Measurements from ENCODE around the gene SACM1L. TPM values are rescaled to one million over a fixed set of nuclear protein-coding genes. Genes with fewer than 3 reads are reported as not detected.

SACM1L gene
- total and polyA plus RNA-seq, 2 of the 8 experiments (the other 6 are each of a cell fraction or from before 2014, with no cell fraction given), result 20.1 to 61.0 TPM

DNA sequence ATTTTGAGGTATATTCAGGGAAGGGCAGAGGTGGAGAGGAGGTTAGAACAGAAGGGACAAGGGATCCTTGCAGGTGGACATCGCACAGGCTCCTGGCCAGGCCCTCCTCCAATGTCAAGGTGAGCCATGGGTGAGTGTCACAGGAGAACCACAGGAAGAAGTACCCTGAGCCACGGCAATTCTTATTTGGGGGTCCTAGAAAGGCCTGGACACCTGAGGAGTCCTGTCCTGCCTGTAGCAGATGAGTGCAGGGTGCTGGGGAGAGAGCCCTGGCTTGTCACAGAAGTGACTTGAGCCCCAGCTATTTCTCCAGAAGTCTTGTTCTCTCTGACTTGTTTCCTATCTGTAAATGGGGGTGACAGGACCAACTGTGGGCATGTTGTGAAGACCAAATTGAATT lies 102.8 kb downstream of the SACM1L start (continued):
- TF ChIP-seq, protein P1, sequence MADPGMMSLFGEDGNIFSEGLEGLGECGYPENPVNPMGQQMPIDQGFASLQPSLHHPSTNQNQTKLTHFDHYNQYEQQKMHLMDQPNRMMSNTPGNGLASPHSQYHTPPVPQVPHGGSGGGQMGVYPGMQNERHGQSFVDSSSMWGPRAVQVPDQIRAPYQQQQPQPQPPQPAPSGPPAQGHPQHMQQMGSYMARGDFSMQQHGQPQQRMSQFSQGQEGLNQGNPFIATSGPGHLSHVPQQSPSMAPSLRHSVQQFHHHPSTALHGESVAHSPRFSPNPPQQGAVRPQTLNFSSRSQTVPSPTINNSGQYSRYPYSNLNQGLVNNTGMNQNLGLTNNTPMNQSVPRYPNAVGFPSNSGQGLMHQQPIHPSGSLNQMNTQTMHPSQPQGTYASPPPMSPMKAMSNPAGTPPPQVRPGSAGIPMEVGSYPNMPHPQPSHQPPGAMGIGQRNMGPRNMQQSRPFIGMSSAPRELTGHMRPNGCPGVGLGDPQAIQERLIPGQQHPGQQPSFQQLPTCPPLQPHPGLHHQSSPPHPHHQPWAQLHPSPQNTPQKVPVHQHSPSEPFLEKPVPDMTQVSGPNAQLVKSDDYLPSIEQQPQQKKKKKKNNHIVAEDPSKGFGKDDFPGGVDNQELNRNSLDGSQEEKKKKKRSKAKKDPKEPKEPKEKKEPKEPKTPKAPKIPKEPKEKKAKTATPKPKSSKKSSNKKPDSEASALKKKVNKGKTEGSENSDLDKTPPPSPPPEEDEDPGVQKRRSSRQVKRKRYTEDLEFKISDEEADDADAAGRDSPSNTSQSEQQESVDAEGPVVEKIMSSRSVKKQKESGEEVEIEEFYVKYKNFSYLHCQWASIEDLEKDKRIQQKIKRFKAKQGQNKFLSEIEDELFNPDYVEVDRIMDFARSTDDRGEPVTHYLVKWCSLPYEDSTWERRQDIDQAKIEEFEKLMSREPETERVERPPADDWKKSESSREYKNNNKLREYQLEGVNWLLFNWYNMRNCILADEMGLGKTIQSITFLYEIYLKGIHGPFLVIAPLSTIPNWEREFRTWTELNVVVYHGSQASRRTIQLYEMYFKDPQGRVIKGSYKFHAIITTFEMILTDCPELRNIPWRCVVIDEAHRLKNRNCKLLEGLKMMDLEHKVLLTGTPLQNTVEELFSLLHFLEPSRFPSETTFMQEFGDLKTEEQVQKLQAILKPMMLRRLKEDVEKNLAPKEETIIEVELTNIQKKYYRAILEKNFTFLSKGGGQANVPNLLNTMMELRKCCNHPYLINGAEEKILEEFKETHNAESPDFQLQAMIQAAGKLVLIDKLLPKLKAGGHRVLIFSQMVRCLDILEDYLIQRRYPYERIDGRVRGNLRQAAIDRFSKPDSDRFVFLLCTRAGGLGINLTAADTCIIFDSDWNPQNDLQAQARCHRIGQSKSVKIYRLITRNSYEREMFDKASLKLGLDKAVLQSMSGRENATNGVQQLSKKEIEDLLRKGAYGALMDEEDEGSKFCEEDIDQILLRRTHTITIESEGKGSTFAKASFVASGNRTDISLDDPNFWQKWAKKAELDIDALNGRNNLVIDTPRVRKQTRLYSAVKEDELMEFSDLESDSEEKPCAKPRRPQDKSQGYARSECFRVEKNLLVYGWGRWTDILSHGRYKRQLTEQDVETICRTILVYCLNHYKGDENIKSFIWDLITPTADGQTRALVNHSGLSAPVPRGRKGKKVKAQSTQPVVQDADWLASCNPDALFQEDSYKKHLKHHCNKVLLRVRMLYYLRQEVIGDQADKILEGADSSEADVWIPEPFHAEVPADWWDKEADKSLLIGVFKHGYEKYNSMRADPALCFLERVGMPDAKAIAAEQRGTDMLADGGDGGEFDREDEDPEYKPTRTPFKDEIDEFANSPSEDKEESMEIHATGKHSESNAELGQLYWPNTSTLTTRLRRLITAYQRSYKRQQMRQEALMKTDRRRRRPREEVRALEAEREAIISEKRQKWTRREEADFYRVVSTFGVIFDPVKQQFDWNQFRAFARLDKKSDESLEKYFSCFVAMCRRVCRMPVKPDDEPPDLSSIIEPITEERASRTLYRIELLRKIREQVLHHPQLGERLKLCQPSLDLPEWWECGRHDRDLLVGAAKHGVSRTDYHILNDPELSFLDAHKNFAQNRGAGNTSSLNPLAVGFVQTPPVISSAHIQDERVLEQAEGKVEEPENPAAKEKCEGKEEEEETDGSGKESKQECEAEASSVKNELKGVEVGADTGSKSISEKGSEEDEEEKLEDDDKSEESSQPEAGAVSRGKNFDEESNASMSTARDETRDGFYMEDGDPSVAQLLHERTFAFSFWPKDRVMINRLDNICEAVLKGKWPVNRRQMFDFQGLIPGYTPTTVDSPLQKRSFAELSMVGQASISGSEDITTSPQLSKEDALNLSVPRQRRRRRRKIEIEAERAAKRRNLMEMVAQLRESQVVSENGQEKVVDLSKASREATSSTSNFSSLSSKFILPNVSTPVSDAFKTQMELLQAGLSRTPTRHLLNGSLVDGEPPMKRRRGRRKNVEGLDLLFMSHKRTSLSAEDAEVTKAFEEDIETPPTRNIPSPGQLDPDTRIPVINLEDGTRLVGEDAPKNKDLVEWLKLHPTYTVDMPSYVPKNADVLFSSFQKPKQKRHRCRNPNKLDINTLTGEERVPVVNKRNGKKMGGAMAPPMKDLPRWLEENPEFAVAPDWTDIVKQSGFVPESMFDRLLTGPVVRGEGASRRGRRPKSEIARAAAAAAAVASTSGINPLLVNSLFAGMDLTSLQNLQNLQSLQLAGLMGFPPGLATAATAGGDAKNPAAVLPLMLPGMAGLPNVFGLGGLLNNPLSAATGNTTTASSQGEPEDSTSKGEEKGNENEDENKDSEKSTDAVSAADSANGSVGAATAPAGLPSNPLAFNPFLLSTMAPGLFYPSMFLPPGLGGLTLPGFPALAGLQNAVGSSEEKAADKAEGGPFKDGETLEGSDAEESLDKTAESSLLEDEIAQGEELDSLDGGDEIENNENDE (IDR thresholded peaks at IDR 0.05; ENCODE audit: insufficient replicate concordance, low read length), result no peak
- TF ChIP-seq SP4 (IDR thresholded peaks at IDR 0.05; ENCODE audit: low read length), result no peak

Measured in H1 (cell line).